Measurements from ENCODE around the gene VPS8.

DNA sequence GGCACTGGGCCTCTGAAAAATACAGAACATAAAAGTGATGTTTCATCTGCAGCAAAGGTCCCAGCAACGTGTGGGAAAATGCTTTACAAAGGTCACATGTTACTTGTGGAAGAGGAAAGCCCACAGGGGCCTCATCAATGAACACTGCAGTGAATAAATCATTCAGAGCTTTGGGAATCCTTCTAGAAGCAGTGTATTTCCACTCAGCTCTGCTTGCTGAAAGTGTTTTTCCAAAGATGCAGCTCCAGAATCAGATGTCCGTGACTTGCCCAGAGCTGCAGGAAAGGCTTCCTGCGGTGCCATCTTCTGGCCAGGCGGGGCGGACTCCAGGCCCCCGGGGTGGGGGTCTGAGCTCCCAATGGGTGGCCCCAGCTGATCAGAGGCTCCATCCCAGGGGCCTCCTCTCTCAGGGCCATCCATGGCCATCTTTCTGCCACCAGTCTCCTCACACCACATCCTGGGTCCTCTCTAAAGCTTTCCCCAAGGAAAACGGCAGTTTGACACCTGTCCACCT is 259.4 kb downstream of the VPS8 start:
- TF ChIP-seq ETV1 (tag; conservative IDR thresholded peaks at IDR 0.05; ENCODE audit: low read depth): no peak
- TF ChIP-seq, protein P1, sequence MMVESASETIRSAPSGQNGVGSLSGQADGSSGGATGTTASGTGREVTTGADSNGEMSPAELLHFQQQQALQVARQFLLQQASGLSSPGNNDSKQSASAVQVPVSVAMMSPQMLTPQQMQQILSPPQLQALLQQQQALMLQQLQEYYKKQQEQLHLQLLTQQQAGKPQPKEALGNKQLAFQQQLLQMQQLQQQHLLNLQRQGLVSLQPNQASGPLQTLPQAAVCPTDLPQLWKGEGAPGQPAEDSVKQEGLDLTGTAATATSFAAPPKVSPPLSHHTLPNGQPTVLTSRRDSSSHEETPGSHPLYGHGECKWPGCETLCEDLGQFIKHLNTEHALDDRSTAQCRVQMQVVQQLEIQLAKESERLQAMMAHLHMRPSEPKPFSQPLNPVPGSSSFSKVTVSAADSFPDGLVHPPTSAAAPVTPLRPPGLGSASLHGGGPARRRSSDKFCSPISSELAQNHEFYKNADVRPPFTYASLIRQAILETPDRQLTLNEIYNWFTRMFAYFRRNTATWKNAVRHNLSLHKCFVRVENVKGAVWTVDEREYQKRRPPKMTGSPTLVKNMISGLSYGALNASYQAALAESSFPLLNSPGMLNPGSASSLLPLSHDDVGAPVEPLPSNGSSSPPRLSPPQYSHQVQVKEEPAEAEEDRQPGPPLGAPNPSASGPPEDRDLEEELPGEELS (CRISPR knock-in tag; IDR thresholded peaks at IDR 0.05; ENCODE audit: borderline replicate concordance): no peak
- no peak for TF ChIP-seq KAT8 (IDR thresholded peaks at IDR 0.05; ENCODE audit: low read depth)
- TF ChIP-seq MIER1 (IDR thresholded peaks at IDR 0.05; ENCODE audit: low read depth): no peak
- TF ChIP-seq RAD21 (CRISPR knock-in tag; conservative IDR thresholded peaks at IDR 0.05 in 1 of 2, IDR thresholded peaks at IDR 0.05 in 1 of 2): peak in 1 of 2 experiments; percentile 37; a peak in 2 of 4 replicates
- TF ChIP-seq MYNN (IDR thresholded peaks at IDR 0.05): no peak
- no peak for TF ChIP-seq MYNN (CRISPR knock-in tag; IDR thresholded peaks at IDR 0.05)
- TF ChIP-seq, protein P2, sequence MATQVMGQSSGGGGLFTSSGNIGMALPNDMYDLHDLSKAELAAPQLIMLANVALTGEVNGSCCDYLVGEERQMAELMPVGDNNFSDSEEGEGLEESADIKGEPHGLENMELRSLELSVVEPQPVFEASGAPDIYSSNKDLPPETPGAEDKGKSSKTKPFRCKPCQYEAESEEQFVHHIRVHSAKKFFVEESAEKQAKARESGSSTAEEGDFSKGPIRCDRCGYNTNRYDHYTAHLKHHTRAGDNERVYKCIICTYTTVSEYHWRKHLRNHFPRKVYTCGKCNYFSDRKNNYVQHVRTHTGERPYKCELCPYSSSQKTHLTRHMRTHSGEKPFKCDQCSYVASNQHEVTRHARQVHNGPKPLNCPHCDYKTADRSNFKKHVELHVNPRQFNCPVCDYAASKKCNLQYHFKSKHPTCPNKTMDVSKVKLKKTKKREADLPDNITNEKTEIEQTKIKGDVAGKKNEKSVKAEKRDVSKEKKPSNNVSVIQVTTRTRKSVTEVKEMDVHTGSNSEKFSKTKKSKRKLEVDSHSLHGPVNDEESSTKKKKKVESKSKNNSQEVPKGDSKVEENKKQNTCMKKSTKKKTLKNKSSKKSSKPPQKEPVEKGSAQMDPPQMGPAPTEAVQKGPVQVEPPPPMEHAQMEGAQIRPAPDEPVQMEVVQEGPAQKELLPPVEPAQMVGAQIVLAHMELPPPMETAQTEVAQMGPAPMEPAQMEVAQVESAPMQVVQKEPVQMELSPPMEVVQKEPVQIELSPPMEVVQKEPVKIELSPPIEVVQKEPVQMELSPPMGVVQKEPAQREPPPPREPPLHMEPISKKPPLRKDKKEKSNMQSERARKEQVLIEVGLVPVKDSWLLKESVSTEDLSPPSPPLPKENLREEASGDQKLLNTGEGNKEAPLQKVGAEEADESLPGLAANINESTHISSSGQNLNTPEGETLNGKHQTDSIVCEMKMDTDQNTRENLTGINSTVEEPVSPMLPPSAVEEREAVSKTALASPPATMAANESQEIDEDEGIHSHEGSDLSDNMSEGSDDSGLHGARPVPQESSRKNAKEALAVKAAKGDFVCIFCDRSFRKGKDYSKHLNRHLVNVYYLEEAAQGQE (IDR thresholded peaks at IDR 0.05; ENCODE audit: borderline replicate concordance): no peak
- TF ChIP-seq, protein P2 (CRISPR knock-in tag; IDR thresholded peaks at IDR 0.05; ENCODE audit: low read depth): no peak
- TF ChIP-seq, protein P3, sequence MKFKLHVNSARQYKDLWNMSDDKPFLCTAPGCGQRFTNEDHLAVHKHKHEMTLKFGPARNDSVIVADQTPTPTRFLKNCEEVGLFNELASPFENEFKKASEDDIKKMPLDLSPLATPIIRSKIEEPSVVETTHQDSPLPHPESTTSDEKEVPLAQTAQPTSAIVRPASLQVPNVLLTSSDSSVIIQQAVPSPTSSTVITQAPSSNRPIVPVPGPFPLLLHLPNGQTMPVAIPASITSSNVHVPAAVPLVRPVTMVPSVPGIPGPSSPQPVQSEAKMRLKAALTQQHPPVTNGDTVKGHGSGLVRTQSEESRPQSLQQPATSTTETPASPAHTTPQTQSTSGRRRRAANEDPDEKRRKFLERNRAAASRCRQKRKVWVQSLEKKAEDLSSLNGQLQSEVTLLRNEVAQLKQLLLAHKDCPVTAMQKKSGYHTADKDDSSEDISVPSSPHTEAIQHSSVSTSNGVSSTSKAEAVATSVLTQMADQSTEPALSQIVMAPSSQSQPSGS (CRISPR knock-in tag; IDR thresholded peaks at IDR 0.05): no peak

Data from K562 (cell line).